ENCODE measurements around the gene CHCT1.

The CHCT1 gene

DNA sequence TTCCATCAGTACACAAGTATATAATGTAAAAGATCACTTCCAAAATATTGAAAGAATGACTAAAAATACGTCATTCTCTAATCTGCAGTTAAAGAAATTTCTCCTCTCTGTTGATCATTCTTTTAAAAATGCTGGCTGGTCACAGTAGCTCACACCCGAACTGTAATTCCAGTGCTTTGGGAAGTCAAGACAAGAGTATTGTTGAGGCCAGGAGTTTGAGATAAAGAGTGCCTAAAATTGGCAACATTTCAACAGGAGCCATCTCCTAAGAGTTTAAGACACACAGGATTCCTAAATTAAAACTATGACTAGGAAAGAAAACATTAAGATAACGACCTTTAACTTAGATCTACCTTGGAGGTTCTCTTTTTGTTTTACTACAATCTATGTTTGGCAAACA, 25.9 kb upstream of the CHCT1 start:
- Mint-ChIP-seq H3K27me3 (ENCODE audit: low read depth) (peaks cover under 1% of the 10 kb centered on the region), H3K4me3 (no peak overlapping the region), H3K9me3 (no peaks in the 10 kb centered on the region), H3K27ac (peak overlapping the region in 2 of 3 experiments; percentile 9 to 38), H3K4me1 (peaks cover 11% of the 10 kb centered on the region), H3K36me3 (ENCODE audit: low read depth) (no peaks in the 10 kb centered on the region)
- no peak for TF ChIP-seq CTCF (IDR thresholded peaks at IDR 0.05; ENCODE audit: unreplicated experiment in 3 of 3)

- H3K4me3 Mint-ChIP-seq = no peak overlapping the region
- H3K27ac Mint-ChIP-seq = peak overlapping the region in 1 of 3 experiments; percentile 31
- no peak for TF ChIP-seq CTCF (IDR thresholded peaks at IDR 0.05; ENCODE audit: unreplicated experiment in 3 of 3)
- peaks cover 6% of the 10 kb centered on the region for H3K4me1 Mint-ChIP-seq
- no peaks in the 10 kb centered on the region for H3K9me3 Mint-ChIP-seq
- H3K36me3 Mint-ChIP-seq (ENCODE audit: low read depth) = no peaks in the 10 kb centered on the region
- H3K27me3 Mint-ChIP-seq (ENCODE audit: low read depth) = no peaks in the 10 kb centered on the region
Measured at GRCh38 chr17:60398227-60398959, 23.9 kb upstream of the CHCT1 start.

- Mint-ChIP-seq H3K9me3 (no peaks in the 10 kb centered on the region), H3K4me1 (peaks cover 11% of the 10 kb centered on the region), H3K4me3 (no peak overlapping the region), H3K36me3 (ENCODE audit: low read depth) (no peaks in the 10 kb centered on the region), H3K27me3 (ENCODE audit: low read depth) (no peaks in the 10 kb centered on the region), H3K27ac (no peak overlapping the region)
- no peak for TF ChIP-seq CTCF (IDR thresholded peaks at IDR 0.05; ENCODE audit: unreplicated experiment in 3 of 3)
Measured at GRCh38 chr17:60401819-60402218, 20.5 kb upstream of the CHCT1 start.

DNA sequence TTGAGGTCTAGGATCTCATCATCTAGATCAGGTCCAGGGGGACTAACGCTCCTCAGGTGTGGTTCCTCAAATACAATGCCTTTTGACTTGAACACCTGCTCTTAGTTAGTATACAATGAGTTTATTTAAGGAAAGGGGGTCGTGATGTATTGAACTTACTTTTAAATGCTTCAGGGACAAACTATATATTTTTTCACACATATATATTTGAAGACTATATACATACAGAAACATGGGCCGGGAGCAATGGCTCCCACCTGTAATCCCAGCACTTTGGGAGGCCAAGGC, 18.8 kb upstream of the CHCT1 start:
- H3K4me1 Mint-ChIP-seq = peaks cover 11% of the 10 kb centered on the region
- H3K4me3 Mint-ChIP-seq = no peak overlapping the region
- TF ChIP-seq CTCF (IDR thresholded peaks at IDR 0.05; ENCODE audit: unreplicated experiment in 3 of 3) = no peak
- no peaks in the 10 kb centered on the region for H3K27me3 Mint-ChIP-seq (ENCODE audit: low read depth)
- no peaks in the 10 kb centered on the region for H3K36me3 Mint-ChIP-seq (ENCODE audit: low read depth)
- no peak overlapping the region for H3K27ac Mint-ChIP-seq
- no peaks in the 10 kb centered on the region for H3K9me3 Mint-ChIP-seq

DNA sequence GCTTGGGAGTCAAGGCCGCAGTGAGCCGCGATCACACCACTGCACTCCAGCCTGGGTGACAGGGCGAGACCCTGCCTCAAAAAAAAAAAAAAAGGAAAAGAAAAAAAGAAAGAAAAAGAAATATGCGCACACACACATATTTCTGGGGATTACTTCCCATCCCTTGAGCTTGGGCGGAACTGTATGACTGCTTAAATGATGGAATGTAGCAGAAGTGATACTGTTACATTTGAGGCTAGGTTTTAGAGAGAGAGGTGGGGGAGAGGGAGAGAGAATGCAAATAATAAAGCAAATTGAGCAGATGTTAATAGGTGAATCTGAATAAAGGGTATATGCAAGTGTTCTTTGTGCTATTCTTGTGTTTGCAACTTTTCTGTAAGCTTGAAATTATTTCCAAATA, 18.3 kb upstream of the CHCT1 start:
- H3K27me3 Mint-ChIP-seq (ENCODE audit: low read depth) = no peaks in the 10 kb centered on the region
- no peak overlapping the region for H3K4me3 Mint-ChIP-seq
- H3K4me1 Mint-ChIP-seq = peaks cover 11% of the 10 kb centered on the region
- no peak for TF ChIP-seq CTCF (IDR thresholded peaks at IDR 0.05; ENCODE audit: unreplicated experiment in 3 of 3)
- no peaks in the 10 kb centered on the region for H3K9me3 Mint-ChIP-seq
- no peak overlapping the region for H3K27ac Mint-ChIP-seq
- H3K36me3 Mint-ChIP-seq (ENCODE audit: low read depth) = no peaks in the 10 kb centered on the region

DNA sequence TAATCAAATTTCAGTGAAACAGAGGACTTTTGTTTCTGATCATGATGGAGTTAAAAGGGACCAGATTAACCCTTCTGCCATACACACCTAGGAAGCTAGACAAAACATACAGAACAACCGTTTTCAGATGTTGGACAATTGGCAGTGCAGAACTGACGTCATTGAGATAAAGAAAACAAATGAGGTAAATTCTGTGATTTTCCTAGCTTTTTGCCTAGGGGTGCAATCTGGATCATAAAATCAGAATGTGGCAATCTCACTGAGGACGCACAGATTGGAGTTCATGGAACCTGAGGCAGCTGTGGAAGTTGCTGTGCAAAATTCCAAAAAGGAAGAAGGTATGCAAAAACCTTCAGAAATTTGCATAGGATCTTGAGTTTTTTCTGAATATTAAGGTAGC, 15.4 kb upstream of the CHCT1 start:
- no peak overlapping the region for H3K4me3 Mint-ChIP-seq
- no peaks in the 10 kb centered on the region for H3K9me3 Mint-ChIP-seq
- no peaks in the 10 kb centered on the region for H3K36me3 Mint-ChIP-seq (ENCODE audit: low read depth)
- no peaks in the 10 kb centered on the region for H3K27me3 Mint-ChIP-seq (ENCODE audit: low read depth)
- peaks cover 19% of the 10 kb centered on the region for H3K4me1 Mint-ChIP-seq
- no peak for TF ChIP-seq CTCF (IDR thresholded peaks at IDR 0.05; ENCODE audit: unreplicated experiment in 3 of 3)
- H3K27ac Mint-ChIP-seq = no peak overlapping the region

All from nephron (organoid).